ENCODE measurements around the gene OR9G4.

The OR9G4 gene

DNA sequence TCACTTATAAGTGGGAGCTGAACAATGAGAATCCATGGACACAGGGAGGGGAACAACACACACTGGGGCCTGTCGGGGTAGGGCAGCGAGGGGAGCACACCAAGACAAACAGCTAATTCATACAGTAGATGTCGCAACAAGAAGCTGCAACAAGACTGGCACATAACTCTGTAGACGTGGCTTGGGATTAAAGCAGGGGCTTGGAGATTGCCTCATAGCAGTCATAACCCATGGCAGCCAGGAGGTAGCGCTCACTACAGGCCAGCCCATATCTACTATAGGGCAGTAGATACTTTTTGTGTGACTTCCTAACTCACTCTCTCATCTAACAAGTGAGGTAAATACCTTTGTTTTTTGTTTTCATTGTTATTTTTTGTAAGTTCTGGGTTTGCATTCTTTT is 1.7 kb upstream of the OR9G4 start:
- no peak for DNase-seq (ENCODE audit: extremely low spot score)
- POLR2A ChIA-PET: no interaction called here
- TF ChIP-seq, protein P1, sequence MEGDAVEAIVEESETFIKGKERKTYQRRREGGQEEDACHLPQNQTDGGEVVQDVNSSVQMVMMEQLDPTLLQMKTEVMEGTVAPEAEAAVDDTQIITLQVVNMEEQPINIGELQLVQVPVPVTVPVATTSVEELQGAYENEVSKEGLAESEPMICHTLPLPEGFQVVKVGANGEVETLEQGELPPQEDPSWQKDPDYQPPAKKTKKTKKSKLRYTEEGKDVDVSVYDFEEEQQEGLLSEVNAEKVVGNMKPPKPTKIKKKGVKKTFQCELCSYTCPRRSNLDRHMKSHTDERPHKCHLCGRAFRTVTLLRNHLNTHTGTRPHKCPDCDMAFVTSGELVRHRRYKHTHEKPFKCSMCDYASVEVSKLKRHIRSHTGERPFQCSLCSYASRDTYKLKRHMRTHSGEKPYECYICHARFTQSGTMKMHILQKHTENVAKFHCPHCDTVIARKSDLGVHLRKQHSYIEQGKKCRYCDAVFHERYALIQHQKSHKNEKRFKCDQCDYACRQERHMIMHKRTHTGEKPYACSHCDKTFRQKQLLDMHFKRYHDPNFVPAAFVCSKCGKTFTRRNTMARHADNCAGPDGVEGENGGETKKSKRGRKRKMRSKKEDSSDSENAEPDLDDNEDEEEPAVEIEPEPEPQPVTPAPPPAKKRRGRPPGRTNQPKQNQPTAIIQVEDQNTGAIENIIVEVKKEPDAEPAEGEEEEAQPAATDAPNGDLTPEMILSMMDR (IDR thresholded peaks at IDR 0.05; ENCODE audit: control extremely low read depth, extremely low read depth, low read depth, missing control alignments): no peak
- CTCF ChIA-PET: no interaction called here

- no peak for DNase-seq (ENCODE audit: extremely low spot score)
- ChIA-PET POLR2A (no interaction called here), CTCF (no interaction called here)
- TF ChIP-seq, protein P1 (IDR thresholded peaks at IDR 0.05; ENCODE audit: control extremely low read depth, extremely low read depth, low read depth, missing control alignments): no peak
These were observed 7.6 kb downstream of the OR9G4 start for GRCh38 chr11:56740886-56741285.

DNA sequence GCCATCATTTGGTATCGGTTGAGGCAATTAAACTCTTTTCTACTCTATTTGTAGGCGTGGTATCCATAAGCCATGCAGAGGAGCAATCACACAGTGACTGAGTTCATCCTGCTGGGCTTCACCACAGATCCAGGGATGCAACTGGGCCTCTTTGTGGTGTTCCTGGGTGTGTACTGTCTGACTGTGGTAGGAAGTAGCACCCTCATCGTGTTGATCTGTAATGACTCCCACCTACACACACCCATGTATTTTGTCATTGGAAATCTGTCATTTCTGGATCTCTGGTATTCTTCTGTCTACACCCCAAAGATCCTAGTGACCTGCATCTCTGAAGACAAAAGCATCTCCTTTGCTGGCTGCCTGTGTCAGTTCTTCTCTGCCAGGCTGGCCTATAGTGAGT is 8.4 kb downstream of the OR9G4 start:
- CTCF ChIA-PET: no interaction called here
- TF ChIP-seq, protein P1 (IDR thresholded peaks at IDR 0.05; ENCODE audit: control extremely low read depth, extremely low read depth, low read depth, missing control alignments): no peak
- POLR2A ChIA-PET: no interaction called here
- DNase-seq (ENCODE audit: extremely low spot score): no peak

DNA sequence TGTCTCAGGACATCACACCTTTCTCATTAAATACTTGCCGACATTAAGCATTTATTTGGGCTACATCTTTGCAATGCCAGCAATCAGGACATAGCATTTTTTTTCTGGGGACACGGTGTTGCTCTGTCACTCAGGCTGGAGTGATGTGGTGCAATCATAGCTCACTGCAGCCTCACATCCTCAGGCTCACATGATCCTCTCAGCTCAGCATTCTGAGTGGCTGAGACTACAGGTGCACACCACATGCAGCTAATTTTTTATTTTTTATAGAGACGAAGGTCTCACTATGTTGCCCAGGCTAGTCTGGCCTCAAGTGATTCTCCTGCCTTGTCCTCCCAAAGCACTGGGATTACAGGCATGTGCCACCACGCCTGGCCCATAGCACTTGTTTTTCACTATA is 28.0 kb downstream of the OR9G4 start:
- POLR2A ChIA-PET: no interaction called here
- no peak for DNase-seq (ENCODE audit: extremely low spot score)
- CTCF ChIA-PET: no interaction called here
- TF ChIP-seq, protein P1 (IDR thresholded peaks at IDR 0.05; ENCODE audit: control extremely low read depth, extremely low read depth, low read depth, missing control alignments): no peak

DNA sequence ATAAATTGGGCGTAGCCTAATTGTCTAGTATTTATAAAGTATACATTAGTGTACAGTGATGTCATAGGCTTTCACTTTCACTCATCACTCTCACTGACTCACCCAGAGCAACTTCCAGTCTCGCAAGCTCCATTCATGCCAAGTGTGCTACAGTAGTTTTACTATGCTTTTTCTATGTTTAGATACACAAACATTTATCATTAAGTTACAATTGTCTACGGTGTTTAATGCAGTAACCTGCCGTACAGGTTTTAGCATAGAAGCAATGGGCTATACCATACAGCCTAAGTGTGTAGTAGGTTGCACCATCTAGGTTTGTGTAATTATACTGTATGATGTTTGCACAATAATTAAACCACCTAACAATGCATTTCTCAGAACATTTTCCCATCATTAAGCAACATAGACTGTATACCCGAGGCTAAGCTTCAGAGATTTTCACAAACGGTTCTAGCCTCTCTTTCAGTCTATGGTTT is 32.1 kb downstream of the OR9G4 start:
- ChIA-PET CTCF (no interaction called here), POLR2A (no interaction called here)
- no peak for DNase-seq (ENCODE audit: extremely low spot score)
- TF ChIP-seq, protein P1 (IDR thresholded peaks at IDR 0.05; ENCODE audit: control extremely low read depth, extremely low read depth, low read depth, missing control alignments): no peak

GRCh38 chr11:56714206-56714605 is 34.3 kb downstream of the OR9G4 start:
- POLR2A ChIA-PET: no interaction called here
- CTCF ChIA-PET: no interaction called here
- DNase-seq (ENCODE audit: extremely low spot score): no peak

More at GRCh38 chr11:56714206-56714605, 34.3 kb downstream of the OR9G4 start:
- TF ChIP-seq, protein P1 (IDR thresholded peaks at IDR 0.05; ENCODE audit: control extremely low read depth, extremely low read depth, low read depth, missing control alignments): no peak

Measured in GM10248 (cell line).